SK-N-SH treated with all-trans-retinoic acid at 6 μM for 48 hours (cell line): ENCODE measurements around the gene BCHE.

ENCODE experiments used
- CREB5 ChIP-seq: fragments of 250-450 bp; sonication (Bioruptor Pico); IDR thresholded peaks from 2 replicates; pipeline ENCODE4 v1.5.1; 2020; ENCODE audit warnings: low read depth, mild to moderate bottlenecking, moderate library complexity
- ESRRG ChIP-seq: fragments of 250-450 bp; sonication (Bioruptor Pico); IDR thresholded peaks from 2 replicates; pipeline ENCODE4 v1.6.1; 2021; ENCODE audit warnings: mild to moderate bottlenecking
- GLIS3 ChIP-seq: fragments of 250-450 bp; sonication (Bioruptor Pico); IDR thresholded peaks from 2 replicates; pipeline ENCODE4 v1.5.0; 2020; ENCODE audit warnings: mild to moderate bottlenecking, moderate library complexity
- PATZ1 ChIP-seq: fragments of 250-450 bp; sonication (Bioruptor Pico); IDR thresholded peaks from 2 replicates; pipeline ENCODE4 v1.8.0; 2020; ENCODE audit warnings: mild to moderate bottlenecking, moderate library complexity, borderline replicate concordance
- TOX ChIP-seq: fragments of 250-450 bp; sonication (Bioruptor Pico); IDR thresholded peaks from 2 replicates; pipeline ENCODE4 v1.8.0; 2021; ENCODE audit warnings: mild to moderate bottlenecking, moderate library complexity, borderline replicate concordance
- TSHZ2 ChIP-seq: fragments of 250-450 bp; sonication (Bioruptor Pico); IDR thresholded peaks from 2 replicates; pipeline ENCODE4 v1.5.0; 2020; ENCODE audit warnings: mild to moderate bottlenecking, moderate library complexity

- TF ChIP-seq PATZ1: no peak
- TF ChIP-seq ESRRG: no peak
- no peak for TF ChIP-seq CREB5 (CRISPR knock-in tag)
- TF ChIP-seq TOX: no peak
- TF ChIP-seq GLIS3 (CRISPR knock-in tag): no peak
- no peak for TF ChIP-seq TSHZ2 (CRISPR knock-in tag)
Observed at GRCh38 chr3:165874663-165875489, 37.7 kb upstream of the BCHE start.
